ENCODE data around the gene PLEKHG5. TPM values are rescaled to one million over a fixed set of nuclear protein-coding genes. Genes with fewer than 3 reads are reported as not detected.

PLEKHG5 gene
- polyA plus RNA-seq, 1 experiment = 4.2 TPM

DNA sequence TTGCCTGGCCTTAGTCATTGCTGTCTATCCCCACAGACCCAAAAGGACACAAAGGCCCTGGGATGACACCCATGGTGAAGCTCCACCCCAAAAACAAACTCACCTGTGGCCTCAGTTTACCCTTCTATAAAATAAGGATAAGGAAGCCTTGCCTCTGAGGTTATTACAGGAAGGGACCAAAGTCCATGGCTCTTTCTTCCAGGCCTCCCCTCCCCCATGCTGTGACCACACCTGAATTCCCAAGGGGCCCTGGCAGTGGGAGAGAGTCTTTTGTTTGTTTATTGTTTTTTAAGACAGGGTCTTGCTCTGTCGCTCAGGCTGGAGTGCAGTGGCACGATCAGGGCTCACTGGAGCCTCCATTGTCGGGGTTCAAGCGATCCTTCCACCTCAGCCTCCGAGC lies 15.0 kb downstream of the PLEKHG5 start:
- ChIA-PET POLR2A (no interaction called here), CTCF (interaction anchor here (0.9 to 2.4 kb wide), 3 partner anchors 11 to 114 kb away, joined by 3 to 19 read pairs (median 8); partner anchors contain the start of gene PLEKHG5)
- H3K4me3 ChIP-seq (ENCODE audit: low read depth, low read length) = no peak overlapping the region
- no peak overlapping the region for H3K27ac ChIP-seq (ENCODE audit: low read depth, low read length)
- TF ChIP-seq, protein P1, sequence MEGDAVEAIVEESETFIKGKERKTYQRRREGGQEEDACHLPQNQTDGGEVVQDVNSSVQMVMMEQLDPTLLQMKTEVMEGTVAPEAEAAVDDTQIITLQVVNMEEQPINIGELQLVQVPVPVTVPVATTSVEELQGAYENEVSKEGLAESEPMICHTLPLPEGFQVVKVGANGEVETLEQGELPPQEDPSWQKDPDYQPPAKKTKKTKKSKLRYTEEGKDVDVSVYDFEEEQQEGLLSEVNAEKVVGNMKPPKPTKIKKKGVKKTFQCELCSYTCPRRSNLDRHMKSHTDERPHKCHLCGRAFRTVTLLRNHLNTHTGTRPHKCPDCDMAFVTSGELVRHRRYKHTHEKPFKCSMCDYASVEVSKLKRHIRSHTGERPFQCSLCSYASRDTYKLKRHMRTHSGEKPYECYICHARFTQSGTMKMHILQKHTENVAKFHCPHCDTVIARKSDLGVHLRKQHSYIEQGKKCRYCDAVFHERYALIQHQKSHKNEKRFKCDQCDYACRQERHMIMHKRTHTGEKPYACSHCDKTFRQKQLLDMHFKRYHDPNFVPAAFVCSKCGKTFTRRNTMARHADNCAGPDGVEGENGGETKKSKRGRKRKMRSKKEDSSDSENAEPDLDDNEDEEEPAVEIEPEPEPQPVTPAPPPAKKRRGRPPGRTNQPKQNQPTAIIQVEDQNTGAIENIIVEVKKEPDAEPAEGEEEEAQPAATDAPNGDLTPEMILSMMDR (IDR thresholded peaks at IDR 0.05; ENCODE audit: low read depth, low read length) = no peak
- no peak for DNase-seq (ENCODE audit: low read depth, low spot score)
- H3K27me3 ChIP-seq (ENCODE audit: control insufficient read depth, insufficient read depth, low read length) = no peaks in the 10 kb centered on the region
- H3K9me3 ChIP-seq (ENCODE audit: control insufficient read depth, insufficient read depth, low read length) = no peaks in the 10 kb centered on the region; the same call in 1 of the 2 replicates

DNA sequence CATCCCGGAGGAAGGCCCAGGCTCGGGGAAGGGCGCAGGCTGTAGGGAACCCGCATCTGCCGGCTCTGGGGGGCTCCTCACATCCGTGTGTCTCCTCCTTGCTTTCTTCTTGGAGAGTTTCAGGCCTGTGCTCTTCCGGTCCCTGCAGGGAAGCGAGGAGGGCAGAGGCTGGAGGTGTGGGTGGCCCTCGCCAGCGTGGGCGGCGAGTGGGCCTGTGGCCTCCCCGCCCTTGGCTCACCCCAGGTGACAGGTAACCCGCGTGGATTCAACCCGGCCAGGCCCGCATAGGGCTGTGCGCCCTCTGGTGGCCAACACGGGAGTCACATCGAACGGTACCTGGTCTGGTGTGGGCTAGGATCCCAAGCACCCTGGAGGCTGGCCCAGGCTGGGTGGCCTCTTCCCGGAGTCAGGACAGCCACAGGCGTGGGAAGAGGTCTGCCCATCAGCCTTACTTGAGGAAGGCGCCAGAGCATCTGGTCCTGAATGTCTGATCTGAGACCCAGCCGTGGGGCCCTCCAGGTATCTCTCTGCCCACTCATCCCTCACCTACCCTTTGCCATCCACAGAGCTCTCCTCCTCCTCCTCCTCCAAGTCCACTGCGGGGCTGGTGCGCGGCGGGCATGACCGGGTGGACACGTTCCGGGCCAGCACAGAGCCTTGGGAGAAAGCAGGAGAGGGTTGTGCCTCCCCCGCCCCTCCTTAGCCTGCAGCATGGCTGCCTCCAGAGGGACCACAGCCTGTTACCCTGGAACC lies 15.9 kb downstream of the PLEKHG5 start:
- Histone ChIP-seq H3K9me3 (ENCODE audit: control insufficient read depth, insufficient read depth, low read length) (no peaks in the 10 kb centered on the region; the same call in 1 of the 2 replicates), H3K27me3 (ENCODE audit: control insufficient read depth, insufficient read depth, low read length) (no peaks in the 10 kb centered on the region), H3K4me3 (ENCODE audit: low read depth, low read length) (no peak overlapping the region), H3K27ac (ENCODE audit: low read depth, low read length) (no peak overlapping the region)
- no peak for DNase-seq (ENCODE audit: low read depth, low spot score)
- TF ChIP-seq, protein P1 (IDR thresholded peaks at IDR 0.05; ENCODE audit: low read depth, low read length) = peak; percentile 85
- CTCF ChIA-PET = interaction anchor here (0.7 to 2.3 kb wide), 6 partner anchors 8 to 271 kb away, joined by 3 to 8 read pairs (median 3); partner anchors contain the start of gene PLEKHG5
- POLR2A ChIA-PET = no interaction called here

DNA sequence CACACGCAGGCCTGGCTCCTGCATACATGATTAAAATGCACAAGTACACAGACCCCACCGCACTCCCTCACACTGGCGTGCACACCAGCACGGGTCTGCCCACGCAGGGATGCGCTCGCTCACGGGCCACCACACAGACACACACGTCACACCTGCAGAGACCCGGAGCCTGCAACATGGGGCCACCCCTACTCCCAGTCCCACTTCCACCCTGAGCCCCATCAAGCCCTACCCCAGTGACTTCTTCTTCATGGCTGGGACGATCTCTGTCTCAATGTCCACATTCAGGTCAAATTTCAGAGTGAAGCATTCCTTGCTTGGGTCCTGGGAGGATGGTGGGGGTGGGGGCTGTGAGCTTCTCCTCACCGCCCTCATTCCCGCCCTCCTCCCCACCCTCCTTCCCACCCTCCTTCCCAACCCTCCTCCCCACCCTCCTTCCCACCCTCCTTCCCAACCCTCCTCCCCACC lies 16.6 kb downstream of the PLEKHG5 start:
- no peaks in the 10 kb centered on the region; the same call in 1 of the 2 replicates for H3K9me3 ChIP-seq (ENCODE audit: control insufficient read depth, insufficient read depth, low read length)
- DNase-seq (ENCODE audit: low read depth, low spot score) = no peak
- no peak overlapping the region for H3K27ac ChIP-seq (ENCODE audit: low read depth, low read length)
- POLR2A ChIA-PET = no interaction called here
- H3K4me3 ChIP-seq (ENCODE audit: low read depth, low read length) = no peak overlapping the region
- CTCF ChIA-PET = interaction anchor here (0.6 to 1.3 kb wide), 4 partner anchors 12 to 270 kb away, joined by 3 to 4 read pairs (median 3); no protein-coding TSS in a partner anchor
- H3K27me3 ChIP-seq (ENCODE audit: control insufficient read depth, insufficient read depth, low read length) = no peaks in the 10 kb centered on the region
- TF ChIP-seq, protein P1 (IDR thresholded peaks at IDR 0.05; ENCODE audit: low read depth, low read length) = no peak

DNA sequence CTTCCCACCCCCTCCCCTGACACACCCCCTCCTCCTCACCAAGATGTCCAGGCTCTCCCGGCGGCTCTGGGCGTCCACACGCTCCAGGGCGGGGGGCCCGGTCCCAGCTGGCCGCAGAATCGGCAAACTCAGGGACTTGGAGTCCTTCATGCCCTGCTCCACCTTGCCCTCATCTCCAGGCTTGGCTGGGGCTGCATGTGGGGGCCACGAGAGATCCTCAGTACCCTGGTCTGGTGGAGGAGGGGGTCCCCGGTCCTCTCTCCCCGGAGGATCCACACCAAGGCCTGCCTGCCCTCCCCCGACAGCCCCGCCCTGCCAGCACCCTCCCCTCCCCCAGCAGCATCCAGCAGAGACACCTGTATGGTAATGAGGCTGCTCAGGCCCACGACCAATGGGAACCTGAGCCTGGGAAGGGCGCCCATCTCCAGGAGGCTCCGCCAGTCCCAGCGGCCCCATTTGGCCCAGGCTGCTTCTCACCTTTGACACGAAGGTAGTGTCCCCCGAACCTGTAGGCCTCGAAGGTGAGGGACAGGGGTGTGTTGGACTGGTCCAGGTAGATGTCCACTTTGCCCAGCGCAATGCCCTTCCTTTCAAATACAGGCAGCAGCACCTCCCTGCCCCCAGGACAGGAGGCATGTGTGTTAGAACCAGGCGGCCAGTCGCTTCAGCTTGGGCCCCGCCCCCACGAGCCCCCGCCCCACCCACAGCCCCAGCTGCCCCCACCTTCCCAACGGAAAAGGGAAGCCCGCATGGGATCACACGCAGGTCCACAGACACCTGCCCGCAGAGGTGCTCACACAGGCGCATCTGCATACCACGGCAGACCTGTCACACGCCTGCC lies 17.3 kb downstream of the PLEKHG5 start:
- no peak for DNase-seq (ENCODE audit: low read depth, low spot score)
- CTCF ChIA-PET = interaction anchor here (0.6 to 1.3 kb wide), 4 partner anchors 12 to 270 kb away, joined by 3 to 4 read pairs (median 3); no protein-coding TSS in a partner anchor
- no peaks in the 10 kb centered on the region for H3K27me3 ChIP-seq (ENCODE audit: control insufficient read depth, insufficient read depth, low read length)
- H3K4me3 ChIP-seq (ENCODE audit: low read depth, low read length) = no peak overlapping the region
- no peak overlapping the region for H3K27ac ChIP-seq (ENCODE audit: low read depth, low read length)
- no peaks in the 10 kb centered on the region; the same call in 1 of the 2 replicates for H3K9me3 ChIP-seq (ENCODE audit: control insufficient read depth, insufficient read depth, low read length)
- TF ChIP-seq, protein P1 (IDR thresholded peaks at IDR 0.05; ENCODE audit: low read depth, low read length) = no peak
- POLR2A ChIA-PET = no interaction called here
